Measurements from ENCODE around the gene CAPRIN1.
"Not testable (repeated sequence)": the region's sequence is repeated elsewhere in the genome, so short reads cannot be mapped to it uniquely, and the experiment has no call there.

CAPRIN1 gene

DNA sequence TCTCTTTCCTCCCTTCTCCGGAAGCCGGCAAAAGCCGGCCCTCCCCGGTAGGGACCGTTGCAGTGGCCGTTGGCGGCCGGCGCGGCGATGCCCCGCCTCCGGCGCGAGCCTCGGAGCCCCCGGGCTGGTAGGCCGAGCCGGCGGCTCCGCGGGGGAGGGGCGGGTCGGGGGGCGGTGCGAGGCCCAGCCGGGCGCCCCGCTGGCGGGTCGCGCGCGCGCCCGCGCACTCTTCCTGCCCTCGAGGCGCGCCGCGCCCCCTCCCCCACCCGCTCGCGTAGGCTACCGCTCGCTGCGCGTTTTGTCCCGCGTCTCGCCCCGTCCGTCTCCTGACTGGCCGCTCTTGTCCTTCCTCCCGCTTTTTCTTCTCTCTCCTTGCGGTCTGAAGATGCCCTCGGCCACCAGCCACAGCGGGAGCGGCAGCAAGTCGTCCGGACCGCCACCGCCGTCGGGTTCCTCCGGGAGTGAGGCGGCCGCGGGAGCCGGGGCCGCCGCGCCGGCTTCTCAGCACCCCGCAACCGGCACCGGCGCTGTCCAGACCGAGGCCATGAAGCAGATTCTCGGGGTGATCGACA lies 591 bp downstream of the CAPRIN1 start:
- peak; percentile 74 for DNase-seq

DNA sequence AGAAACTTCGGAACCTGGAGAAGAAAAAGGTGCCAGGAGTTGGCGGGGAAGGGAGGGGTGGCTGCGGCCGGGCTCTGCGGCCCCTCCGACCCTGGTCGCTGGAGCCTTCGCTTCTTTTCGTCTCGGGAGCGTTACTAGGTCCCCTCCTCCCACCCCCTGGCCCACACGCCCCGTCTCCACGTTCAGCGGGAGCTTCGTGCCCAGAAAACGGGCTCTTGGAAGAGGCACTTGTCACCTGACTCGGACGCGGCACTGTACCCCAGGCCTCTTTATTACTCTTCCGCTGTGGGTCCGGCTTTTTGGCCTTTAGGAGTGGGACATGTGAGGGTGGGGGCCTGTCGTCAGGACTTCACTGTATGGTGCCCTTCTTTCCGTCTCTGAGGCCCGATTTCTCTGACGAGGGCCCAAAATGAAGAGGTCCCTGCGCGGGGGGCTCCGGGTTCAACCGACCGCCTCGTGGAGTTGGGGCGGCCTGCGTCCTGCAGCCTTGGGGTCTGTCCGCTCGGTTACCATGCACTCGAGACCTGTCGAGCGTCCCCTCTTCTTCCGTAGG lies 1.2 kb downstream of the CAPRIN1 start:
- DNase-seq: peak; percentile 39

DNA sequence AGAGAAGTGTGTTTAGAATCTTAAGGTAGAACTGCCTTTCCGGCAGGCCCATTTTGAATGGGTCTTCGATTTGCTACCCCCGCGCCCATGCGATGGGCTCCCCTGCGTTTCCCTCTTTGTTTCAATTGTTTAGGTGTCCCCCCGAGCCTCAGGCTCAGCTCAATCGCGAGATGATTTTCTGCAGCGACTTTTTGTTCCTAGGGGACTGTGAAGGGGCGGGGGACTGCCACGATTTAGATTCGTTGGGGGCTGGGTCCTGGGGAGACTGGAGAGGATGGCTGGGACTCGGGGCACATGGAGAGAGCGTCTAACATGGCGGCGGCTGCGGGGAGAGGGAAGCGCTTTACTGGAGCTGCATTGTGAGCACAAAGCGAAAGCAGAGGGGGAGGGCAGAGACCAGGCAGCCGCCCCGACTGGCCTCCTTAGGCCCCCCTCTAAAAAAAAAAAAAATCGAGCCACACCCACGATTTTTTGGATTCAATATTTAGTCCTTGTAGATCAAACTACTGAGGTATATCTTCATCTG lies 1.7 kb downstream of the CAPRIN1 start:
- DNase-seq: peak; percentile 61

DNA sequence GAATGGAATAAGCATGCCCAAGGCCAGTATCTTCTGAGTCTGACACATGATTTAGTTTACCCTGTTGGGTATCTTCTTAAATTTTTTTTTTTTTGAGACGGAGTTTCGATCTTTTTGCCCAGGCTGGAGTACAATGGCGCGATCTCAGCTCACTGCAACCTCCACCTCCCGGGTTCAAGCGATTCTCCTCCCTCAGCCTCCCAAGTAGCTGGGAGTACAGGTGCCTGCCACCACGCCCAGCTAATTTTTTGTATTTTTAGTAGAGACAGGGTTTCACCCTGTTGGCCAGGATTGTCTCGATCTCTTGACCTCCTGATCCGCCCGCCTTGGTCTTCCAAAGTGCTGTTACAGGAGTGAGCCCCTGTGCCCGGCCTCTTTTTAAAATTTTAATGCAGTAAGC lies 2.8 kb downstream of the CAPRIN1 start:
- not testable (repeated sequence) for DNase-seq

DNA sequence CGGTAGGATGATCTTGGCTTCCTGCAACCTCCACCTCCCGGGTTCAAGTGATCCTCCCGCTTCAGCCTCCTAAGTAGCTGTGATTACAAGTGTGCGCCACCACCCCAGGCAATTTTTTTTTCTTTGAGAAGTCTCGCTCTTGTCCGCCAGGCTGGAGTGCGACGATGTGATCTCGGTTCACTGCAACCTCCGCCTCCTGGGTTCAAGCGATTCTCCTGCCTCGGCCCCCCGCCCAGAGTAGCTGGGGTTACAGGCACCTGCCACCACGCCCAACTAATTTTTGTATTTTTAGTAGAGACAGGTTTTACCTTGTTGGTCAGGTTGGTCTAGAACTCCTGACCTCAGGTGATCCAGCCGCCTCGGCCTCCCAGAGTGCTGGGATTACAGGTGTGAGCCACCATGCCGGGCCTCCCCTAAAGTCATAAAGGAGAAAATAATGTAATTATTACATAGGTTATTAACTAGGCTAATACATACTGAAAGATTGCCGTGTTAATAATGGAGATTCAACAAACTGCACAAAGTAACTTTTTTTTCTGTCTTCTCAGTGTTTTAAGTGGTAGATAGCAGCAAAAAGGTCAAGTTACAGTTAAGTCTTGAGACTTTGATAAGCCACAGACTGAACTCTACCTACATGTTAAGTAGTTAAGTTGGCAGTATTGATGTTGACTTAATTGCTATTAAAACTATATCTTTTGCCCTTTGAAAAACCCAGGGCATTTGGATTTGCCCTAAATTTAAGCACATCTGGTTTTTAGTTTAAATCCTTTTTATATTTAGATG lies 3.9 kb downstream of the CAPRIN1 start:
- DNase-seq: no peak

DNA sequence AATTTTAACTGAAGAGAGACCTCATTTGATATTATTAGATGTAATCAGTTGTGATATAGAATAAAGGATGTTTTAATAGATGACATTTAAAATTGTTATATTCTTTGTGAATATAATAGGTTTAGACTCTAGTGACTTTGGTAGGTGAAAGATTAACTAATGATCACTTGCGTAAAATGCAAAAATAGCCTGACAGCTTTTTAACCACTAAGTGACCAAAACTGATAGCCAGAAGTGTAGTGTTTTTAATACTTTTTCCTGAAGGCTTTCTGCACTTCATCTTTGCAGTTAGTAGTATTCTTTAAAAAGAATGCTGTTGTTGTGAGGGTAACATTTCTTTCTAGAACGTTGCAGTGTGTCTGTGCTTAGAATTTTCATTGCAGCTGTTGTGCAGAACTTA lies 5.1 kb downstream of the CAPRIN1 start:
- DNase-seq: no peak

DNA sequence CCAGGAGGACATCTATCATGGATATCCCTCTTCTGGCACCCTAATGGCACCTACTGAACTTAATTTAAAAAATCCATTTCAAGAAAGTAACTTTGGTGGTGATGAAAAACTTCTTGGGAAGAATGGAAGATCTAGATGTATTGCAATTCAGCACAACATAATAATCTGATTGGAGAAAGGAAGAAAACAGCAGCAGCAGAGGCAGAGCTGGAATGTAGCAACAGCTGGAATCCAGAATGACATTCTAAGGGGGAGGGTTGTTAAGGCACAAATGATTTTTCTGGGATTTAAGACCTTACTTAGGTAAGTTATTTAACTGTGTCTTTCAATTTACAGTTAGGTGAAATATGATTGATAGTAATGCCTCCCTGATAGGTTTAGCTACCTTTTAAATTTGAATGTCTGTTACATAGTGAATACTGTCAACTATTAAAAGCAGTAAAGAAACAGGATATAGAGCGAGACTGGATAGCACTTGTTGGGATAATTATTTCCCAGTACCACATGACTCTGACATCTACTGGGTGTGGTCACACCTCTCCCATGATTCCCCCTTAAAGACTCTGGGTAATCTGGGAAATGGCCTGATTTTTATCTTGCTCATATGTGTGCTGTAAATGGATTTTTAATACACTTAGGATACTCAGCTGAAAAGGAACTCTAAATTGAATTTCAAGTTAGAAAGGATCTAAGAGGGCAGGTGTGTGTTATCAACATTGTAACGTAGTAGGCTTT lies 11.7 kb downstream of the CAPRIN1 start:
- no peak for DNase-seq

DNA sequence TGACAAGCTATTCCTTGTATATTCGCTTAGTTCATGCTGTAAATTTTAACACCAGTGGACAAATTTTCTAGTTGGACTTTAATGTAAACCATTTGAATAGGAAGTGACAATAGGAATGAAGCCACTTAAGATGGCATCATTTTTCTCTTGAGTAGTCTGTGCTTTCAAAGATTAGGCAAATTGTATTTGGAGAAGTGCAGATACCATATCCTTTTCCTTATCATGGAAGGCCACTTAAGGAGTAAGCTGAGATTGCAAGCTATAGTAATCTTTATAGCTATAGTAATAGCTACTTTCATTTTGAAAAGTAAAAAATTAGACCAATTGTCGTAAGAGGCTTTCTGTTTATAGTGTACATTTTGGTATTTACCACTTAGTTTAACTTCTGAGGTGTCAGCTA lies 12.8 kb downstream of the CAPRIN1 start:
- DNase-seq: no peak

DNA sequence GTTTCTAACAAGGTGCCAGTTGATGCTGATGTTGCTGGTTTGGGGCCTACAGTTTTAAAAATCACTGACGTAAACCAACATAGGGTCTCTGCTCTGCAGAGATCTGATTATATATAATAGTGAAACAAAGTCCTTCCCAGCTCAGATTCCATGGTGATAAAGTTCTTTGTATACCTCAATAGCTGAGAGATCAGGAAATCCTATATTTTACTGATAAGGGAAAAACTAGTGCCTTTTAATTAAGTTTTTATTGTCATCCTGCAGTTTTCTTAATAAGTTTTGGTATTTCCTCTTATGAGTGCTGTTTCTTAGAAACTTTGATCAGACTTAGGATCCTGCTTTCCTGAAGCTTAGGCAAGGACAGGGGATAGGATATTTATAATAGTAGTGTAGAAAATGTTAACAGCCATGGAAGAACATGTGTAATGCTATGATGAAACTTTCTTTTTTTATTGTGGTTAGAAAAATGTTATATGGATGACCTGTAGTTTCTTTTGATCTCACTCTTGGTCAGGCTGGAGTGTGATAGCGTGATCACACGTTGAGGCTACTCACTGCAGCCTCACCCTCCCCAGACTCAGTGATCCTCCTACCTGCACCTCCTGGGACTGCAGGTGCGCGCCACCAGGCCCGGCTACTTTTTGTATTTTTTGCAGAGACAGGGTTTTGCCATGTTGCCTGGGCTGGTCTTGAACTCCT lies 14.1 kb downstream of the CAPRIN1 start:
- no peak for DNase-seq

DNA sequence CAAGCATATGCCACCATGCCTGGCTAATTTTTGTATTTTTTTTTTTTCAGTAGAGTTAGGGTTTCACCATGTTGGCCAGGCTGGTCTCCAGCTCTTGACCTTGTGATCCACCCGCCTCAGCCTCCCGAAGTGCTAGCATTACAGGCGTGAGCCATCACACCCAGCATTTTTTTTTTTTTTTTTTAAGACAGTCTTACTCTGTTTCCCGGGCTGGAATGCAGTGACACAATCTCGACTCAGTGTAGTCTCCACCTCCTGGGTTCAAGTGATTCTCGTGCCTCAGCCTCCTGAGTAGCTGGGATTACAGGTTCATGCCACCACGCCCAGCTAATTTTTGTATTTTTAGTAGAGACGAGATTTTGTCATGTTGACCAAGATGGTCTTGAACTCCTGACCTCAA lies 15.2 kb downstream of the CAPRIN1 start:
- DNase-seq: not testable (repeated sequence)

DNA sequence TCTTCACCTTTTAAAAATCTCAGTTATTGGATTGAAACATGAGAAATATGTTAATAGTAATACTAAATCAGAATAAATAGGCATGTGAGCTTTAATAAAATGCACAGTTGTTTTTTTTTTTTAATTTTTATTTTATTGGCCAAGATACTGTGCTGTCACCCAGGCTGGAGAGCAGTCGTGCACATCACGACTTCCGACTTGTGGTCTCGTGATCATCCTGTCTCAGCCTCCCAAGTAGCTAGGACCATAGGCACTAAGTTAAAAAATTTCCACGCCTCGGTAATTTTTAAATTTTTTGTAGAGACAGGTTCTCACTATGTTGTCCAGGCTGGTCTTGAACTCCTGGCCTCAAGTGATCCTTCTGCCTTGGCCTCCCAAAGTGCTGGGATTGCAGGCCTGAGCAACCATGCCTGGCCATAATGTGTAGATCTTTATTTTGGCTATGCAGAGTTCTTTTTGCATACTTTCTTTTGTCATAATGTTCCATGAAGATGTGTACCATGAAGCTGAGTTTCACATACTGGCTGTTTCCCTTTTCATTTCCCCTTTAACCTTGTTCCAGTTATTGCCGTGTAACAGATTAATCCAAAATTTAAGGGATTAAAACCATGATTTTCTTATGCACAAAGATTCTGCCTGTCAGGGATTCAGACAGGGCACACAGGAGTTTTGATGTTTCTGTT lies 16.0 kb downstream of the CAPRIN1 start:
- no peak for DNase-seq

DNA sequence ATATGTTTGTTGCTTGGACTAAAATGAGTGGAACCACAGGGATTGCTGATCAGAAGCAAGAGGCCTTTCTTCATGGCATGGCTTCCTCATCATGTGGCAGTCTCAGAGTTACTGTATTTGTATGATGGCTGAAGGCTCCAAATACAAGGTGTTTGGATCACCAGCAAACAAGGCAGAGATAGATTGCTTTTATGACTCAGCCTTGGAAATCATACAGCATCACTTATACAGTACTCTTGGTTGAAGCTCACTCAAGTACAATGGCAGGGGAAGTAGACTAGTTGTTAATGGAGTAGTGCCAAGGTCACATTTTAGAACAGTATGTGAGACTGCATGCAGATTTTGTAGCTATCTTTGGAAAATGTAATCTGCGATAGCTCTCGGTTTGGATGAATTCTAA lies 16.6 kb downstream of the CAPRIN1 start:
- no peak for DNase-seq

DNA sequence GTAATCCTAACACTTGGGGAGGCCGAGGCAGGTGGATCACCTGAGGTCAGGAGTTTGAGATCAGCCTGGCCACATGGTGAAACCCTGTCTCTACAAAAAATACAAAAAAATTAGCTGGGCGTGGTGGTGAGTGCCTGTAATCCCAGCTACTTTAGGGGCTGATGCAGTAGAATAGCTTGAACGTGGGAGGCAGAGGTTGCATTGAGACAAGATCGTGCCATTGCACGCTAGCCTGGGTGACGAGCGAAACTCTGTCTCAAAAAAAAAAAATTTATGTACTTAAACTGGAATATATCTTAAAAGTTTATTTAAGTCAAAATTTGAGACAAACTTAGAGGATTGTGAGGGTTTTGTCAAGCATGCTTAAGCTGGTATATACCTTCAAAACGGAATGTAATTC lies 19.8 kb downstream of the CAPRIN1 start:
- DNase-seq: not testable (repeated sequence)

DNA sequence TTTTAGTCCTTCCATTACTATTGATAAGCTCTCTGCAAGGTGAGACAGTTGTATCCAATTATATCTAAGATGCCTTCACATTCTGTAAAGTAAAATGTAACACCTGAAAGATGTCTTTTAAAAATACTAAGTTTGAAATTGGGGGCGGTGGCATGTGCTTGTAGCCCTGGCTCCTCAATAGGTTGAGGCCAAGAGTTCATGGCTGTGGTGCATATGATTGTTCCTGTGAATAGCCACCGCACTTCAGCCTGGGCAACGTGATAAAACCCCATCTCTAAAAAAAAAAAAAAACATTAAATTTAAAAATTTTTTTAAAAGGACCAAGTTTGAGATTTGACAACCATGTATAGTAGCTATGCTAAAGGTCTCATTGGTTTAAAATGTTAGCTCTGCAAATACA lies 20.5 kb downstream of the CAPRIN1 start:
- DNase-seq: no peak

DNA sequence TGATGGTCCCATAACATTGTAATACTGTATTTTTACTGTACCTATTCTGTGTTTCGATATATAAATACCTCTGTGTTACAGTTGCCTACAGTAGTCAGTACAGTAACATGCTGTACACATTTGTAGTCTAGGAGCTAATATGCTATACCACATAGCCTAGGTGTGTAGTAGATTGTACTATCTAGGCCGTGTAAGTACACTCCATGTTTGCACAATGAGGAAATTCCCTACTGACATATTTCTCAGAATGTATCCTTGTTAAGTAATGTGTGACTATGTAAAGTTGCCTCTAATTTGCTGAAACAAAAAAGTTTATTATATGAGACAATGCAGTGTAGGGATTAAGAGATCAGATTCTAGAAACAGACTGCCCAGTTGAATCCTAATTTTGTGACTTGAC lies 21.3 kb downstream of the CAPRIN1 start:
- no peak for DNase-seq

DNA sequence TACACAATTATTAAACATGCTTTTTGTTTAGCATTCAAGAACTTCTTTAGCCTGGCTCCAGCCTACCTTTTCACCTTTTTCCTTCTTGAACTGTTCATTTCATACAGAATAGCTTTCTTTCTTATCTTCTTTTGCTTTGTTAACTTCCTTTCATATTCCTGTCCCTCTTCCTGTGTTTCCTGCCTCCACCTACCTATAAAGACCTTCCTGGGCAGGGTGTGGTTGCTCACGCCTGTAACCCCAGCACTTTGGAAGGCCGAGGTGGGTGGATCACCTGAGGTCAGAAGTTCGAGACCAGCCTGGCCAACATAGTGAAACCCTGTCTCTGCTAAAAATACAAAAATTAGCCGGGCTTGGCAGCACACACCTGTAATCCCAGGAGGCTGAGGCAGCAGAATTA lies 22.9 kb downstream of the CAPRIN1 start:
- DNase-seq: no peak

DNA sequence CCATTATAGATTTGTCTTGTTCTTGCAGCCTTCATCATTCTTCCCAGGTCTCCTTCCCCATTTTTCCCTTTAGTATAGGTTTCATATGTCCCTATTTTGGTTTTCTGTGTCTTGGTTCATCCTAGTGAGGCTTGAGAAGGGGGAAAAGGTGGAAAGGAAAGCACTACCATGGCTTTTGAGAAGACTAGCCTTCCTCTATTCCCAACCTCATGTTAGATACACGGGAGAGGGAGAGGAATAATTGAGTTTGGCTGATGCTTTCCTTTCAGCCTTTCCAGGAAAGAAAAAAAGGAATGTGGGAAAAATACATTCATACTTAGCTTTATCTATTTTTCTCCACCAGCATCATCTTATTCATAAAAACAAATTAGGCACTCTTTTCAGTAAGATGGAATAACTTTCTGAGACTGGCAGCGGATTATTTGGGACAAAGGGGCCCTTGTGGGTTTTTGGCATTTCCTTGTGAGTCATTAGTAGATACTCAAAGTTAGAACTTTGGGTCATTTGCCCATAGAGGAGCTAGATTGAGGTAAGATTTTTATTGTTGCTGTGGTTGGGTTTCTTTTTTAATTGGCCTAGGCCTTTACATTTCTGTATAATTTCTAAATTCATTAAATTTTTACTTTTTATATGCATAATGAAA lies 23.8 kb downstream of the CAPRIN1 start:
- DNase-seq: no peak

DNA sequence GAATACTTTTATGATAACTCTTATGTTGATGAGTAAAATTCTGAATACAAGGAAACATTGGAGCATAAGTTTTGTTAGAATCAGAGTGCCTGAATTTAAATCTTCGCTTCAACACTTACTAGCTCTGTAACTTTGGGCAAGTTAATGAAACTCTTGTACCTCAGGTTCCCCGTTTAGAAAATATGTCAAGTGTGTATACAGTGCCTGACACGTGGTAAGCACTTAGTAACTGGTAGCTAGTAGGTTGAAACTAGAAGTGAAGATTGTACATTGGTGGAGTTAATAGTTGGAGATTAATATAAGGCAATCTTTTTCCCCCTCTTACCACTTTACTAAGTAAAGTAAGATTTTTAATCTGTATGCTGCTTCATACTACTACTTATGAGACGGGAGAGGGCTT lies 29.1 kb downstream of the CAPRIN1 start:
- no peak for DNase-seq

DNA sequence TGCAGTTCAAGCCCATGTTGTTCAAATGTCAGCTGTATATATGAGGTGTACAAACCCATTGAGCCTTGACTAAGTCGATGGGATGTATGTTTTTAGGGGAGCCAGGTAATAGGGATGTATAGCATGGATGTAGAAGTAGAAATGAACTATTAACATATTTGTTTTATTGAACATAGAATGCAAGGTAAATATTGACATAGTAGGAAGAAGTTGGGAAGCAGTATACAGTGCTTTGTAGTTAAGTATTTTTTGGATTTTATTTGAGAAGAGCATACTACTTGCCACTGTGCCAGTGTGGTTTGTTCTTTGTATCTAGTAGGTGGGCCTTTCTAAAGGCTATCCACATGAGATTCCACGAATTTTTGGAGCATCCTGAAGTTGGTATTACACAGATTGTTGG lies 33.1 kb downstream of the CAPRIN1 start:
- no peak for DNase-seq

DNA sequence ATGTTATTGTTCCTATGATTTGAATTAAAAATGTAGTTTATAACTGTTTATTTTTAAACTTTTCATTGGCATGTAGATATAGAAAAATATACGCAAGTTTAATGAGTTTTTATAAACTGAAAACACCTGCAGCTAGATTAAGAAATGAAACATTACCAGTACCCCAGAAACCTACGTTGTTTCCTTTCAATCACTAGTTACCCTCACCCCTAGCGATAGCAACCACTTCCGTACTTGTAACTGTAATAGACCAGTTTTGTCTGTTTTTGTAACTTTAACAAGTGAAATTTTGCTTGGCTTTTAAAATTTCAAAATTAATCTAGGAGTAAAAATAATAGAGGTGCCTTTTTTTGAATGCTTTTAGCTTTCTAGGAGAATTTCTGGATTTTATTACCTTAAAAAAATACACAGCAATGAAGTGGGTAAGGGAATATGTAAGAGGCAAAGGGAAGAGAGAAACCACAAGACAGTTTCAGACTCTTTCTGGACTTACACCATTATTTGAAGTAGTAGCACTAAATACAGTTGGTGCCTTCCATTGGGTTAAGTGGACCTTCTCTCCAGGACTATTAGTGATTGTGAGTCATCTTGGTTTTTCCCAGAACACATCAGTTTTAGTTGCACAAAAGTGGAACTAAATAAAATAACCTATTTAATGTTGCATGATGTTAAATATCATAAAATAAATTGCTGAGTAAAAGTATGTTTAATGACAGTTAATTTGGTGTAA lies 35.2 kb downstream of the CAPRIN1 start:
- no peak for DNase-seq

DNA sequence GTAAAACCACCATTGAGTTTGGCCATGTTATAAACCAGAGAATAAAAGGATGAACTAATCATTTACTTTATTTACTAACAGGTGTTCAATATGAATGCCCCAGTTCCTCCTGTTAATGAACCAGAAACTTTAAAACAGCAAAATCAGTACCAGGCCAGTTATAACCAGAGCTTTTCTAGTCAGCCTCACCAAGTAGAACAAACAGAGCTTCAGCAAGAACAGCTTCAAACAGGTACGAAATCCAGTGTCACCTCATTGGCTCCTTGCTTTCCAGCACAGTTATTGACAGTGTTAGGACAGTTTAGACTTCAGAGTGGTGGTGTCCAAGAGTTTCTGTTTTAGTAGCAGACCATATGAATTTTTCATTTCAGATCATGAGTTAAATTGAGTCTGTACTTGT lies 40.3 kb downstream of the CAPRIN1 start:
- DNase-seq: no peak
